GM19467 (cell line): ENCODE data around the gene PER1.

Experiments
- ATAC-seq: cut with Tn5 transposase; IDR thresholded peaks from one replicate; pipeline ENCODE4 v1.9.1; 2021; ENCODE audit warnings: mild to moderate bottlenecking, moderate library complexity; ENCODE audit not compliant: unreplicated experiment

PER1 gene

GRCh38 chr17:8153957-8154607, 1.9 kb upstream of the PER1 start:
- no peak for ATAC-seq

- ATAC-seq, result no peak
Observed at GRCh38 chr17:8153525-8153956, 1.3 kb upstream of the PER1 start.

- ATAC-seq, result no peak
Observed at GRCh38 chr17:8153031-8153451, 837 bp upstream of the PER1 start.

GRCh38 chr17:8151641-8152111, 528 bp downstream of the PER1 start:
- ATAC-seq, result no peak

GRCh38 chr17:8151120-8151640, 1.0 kb downstream of the PER1 start:
- no peak for ATAC-seq

- no peak for ATAC-seq
Observed at GRCh38 chr17:8150194-8151119, 1.7 kb downstream of the PER1 start.

- ATAC-seq, result no peak
Observed at GRCh38 chr17:8149419-8150193, 2.6 kb downstream of the PER1 start.

GRCh38 chr17:8148560-8148959, 3.6 kb downstream of the PER1 start:
- ATAC-seq, result no peak

- ATAC-seq, result no peak
Observed at GRCh38 chr17:8147805-8148404, 4.3 kb downstream of the PER1 start.

GRCh38 chr17:8147141-8147804, 4.9 kb downstream of the PER1 start:
- no peak for ATAC-seq

- ATAC-seq, result no peak
Observed at GRCh38 chr17:8146381-8147140, 5.6 kb downstream of the PER1 start.

- no peak for ATAC-seq
Observed at GRCh38 chr17:8145811-8146210, 6.4 kb downstream of the PER1 start.

GRCh38 chr17:8144401-8145231, 7.6 kb downstream of the PER1 start:
- no peak for ATAC-seq

- no peak for ATAC-seq
Observed at GRCh38 chr17:8143581-8144400, 8.4 kb downstream of the PER1 start.

- no peak for ATAC-seq
Observed at GRCh38 chr17:8142887-8143580, 9.2 kb downstream of the PER1 start.

GRCh38 chr17:8142158-8142886, 9.9 kb downstream of the PER1 start:
- no peak for ATAC-seq
